Nephron (organoid): ENCODE measurements around the gene NEGR1.

ENCODE experiments used
- H3K27ac Mint-ChIP-seq, 3 experiments: 2 replicates each; pipeline ENCODE4 v1.8.0; 2020; ENCODE audit warnings: mixed read lengths in 3 of 3, mild to moderate bottlenecking in 2 of 3, moderate library complexity in 1 of 3
- H3K27me3 Mint-ChIP-seq: 2 replicates; pipeline ENCODE4 v1.8.0; 2021; ENCODE audit warnings: low read depth, mild to moderate bottlenecking, moderate library complexity, mixed read lengths
- H3K36me3 Mint-ChIP-seq: 2 replicates; pipeline ENCODE4 v1.8.0; 2020; ENCODE audit warnings: low read depth, mixed read lengths
- H3K4me1 Mint-ChIP-seq: 2 replicates; pipeline ENCODE4 v1.8.0; 2020; ENCODE audit warnings: mixed read lengths
- H3K4me3 Mint-ChIP-seq, 3 experiments: 2 replicates each; pipeline ENCODE4 v1.8.0; 2020; ENCODE audit warnings: mild to moderate bottlenecking in 3 of 3, mixed read lengths in 3 of 3, moderate library complexity in 2 of 3
- H3K9me3 Mint-ChIP-seq: 2 replicates; pipeline ENCODE4 v1.8.0; 2020; ENCODE audit warnings: mixed read lengths
- TF ChIP-seq, protein P1 (sequence below), 3 experiments: fragments of 200-600 bp; sonication (generic); IDR thresholded peaks; one replicate each; pipeline ENCODE4 v1.5.0; 2021; ENCODE audit warnings: antibody characterized with exemption in 3 of 3; ENCODE audit not compliant: unreplicated experiment in 3 of 3

NEGR1 gene

DNA sequence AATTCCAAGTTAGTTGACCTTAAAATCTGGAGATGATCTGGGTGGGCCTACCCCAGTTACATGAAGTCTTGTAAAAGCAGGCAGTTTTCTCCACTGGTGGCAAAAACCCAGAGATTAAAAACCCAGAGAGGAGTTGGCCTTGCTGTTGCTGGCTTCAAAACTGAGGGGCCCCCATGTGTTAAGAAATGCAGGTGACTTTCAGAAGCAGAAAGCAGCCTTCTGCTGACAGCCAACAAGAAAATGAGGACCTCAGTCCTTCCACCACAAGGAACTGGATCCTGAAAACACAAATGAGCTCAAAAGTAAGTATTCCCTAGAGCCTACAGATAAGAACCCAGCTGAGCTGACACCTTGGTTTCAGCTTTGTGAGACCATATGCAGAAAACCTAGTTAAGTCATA, 857.8 kb downstream of the NEGR1 start:
- H3K36me3 Mint-ChIP-seq = no peaks in the 10 kb centered on the region
- no peaks in the 10 kb centered on the region for H3K9me3 Mint-ChIP-seq
- H3K4me3 Mint-ChIP-seq = no peak overlapping the region
- no peaks in the 10 kb centered on the region for H3K27me3 Mint-ChIP-seq
- no peaks in the 10 kb centered on the region for H3K4me1 Mint-ChIP-seq
- no peak overlapping the region for H3K27ac Mint-ChIP-seq
- TF ChIP-seq, protein P1, sequence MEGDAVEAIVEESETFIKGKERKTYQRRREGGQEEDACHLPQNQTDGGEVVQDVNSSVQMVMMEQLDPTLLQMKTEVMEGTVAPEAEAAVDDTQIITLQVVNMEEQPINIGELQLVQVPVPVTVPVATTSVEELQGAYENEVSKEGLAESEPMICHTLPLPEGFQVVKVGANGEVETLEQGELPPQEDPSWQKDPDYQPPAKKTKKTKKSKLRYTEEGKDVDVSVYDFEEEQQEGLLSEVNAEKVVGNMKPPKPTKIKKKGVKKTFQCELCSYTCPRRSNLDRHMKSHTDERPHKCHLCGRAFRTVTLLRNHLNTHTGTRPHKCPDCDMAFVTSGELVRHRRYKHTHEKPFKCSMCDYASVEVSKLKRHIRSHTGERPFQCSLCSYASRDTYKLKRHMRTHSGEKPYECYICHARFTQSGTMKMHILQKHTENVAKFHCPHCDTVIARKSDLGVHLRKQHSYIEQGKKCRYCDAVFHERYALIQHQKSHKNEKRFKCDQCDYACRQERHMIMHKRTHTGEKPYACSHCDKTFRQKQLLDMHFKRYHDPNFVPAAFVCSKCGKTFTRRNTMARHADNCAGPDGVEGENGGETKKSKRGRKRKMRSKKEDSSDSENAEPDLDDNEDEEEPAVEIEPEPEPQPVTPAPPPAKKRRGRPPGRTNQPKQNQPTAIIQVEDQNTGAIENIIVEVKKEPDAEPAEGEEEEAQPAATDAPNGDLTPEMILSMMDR (IDR thresholded peaks at IDR 0.05; ENCODE audit: unreplicated experiment in 3 of 3) = no peak

DNA sequence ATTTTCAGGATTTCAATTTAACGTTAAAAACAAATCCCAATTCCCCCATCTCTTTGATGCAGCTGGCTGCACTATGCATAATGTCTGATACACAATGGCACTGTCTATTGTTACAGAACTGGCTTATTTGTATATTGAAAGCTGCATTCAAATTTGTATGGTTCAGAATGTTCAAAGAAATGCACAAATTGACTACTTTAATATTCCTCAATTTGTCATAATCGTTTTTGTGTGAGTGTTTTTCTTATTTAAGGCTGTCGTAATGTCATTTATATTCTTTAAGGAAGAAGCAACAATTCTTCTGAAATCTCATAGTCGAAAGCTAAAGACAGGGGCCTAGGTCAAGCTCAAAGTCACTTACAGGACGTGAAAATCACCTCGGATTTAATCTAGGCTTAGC, 860.1 kb downstream of the NEGR1 start:
- no peak overlapping the region for H3K27ac Mint-ChIP-seq
- H3K9me3 Mint-ChIP-seq = no peaks in the 10 kb centered on the region

GRCh38 chr1:71417421-71417820, 864.9 kb downstream of the NEGR1 start:
- H3K9me3 Mint-ChIP-seq = no peaks in the 10 kb centered on the region
- H3K27me3 Mint-ChIP-seq = no peaks in the 10 kb centered on the region
- no peak overlapping the region for H3K27ac Mint-ChIP-seq
- TF ChIP-seq, protein P1 (IDR thresholded peaks at IDR 0.05; ENCODE audit: unreplicated experiment in 3 of 3) = no peak
- no peaks in the 10 kb centered on the region for H3K36me3 Mint-ChIP-seq
- H3K4me1 Mint-ChIP-seq = peaks cover 13% of the 10 kb centered on the region
- H3K4me3 Mint-ChIP-seq = no peak overlapping the region

More for the DNA sequence above, 860.1 kb downstream of the NEGR1 start:
- H3K4me1 Mint-ChIP-seq = no peaks in the 10 kb centered on the region
- no peaks in the 10 kb centered on the region for H3K36me3 Mint-ChIP-seq
- H3K27me3 Mint-ChIP-seq = no peaks in the 10 kb centered on the region
- TF ChIP-seq, protein P1 (IDR thresholded peaks at IDR 0.05; ENCODE audit: unreplicated experiment in 3 of 3) = no peak
- no peak overlapping the region for H3K4me3 Mint-ChIP-seq

- TF ChIP-seq, protein P1 (IDR thresholded peaks at IDR 0.05; ENCODE audit: unreplicated experiment in 3 of 3) = no peak
- Mint-ChIP-seq H3K4me1 (peaks cover 13% of the 10 kb centered on the region), H3K27me3 (no peaks in the 10 kb centered on the region), H3K36me3 (no peaks in the 10 kb centered on the region), H3K27ac (no peak overlapping the region), H3K4me3 (no peak overlapping the region), H3K9me3 (no peaks in the 10 kb centered on the region)
These were observed 868.2 kb downstream of the NEGR1 start for GRCh38 chr1:71414179-71414578.

GRCh38 chr1:71413441-71414175, 868.7 kb downstream of the NEGR1 start:
- Mint-ChIP-seq H3K4me3 (no peak overlapping the region), H3K4me1 (peaks cover 13% of the 10 kb centered on the region), H3K36me3 (no peaks in the 10 kb centered on the region), H3K27ac (no peak overlapping the region), H3K9me3 (no peaks in the 10 kb centered on the region), H3K27me3 (no peaks in the 10 kb centered on the region)
- TF ChIP-seq, protein P1 (IDR thresholded peaks at IDR 0.05; ENCODE audit: unreplicated experiment in 3 of 3) = no peak

- Mint-ChIP-seq H3K9me3 (no peaks in the 10 kb centered on the region), H3K36me3 (no peaks in the 10 kb centered on the region)
- TF ChIP-seq, protein P1 (IDR thresholded peaks at IDR 0.05; ENCODE audit: unreplicated experiment in 3 of 3) = no peak
These were observed 882.3 kb downstream of the NEGR1 start for GRCh38 chr1:71400050-71400449.

More at GRCh38 chr1:71400050-71400449, 882.3 kb downstream of the NEGR1 start:
- no peak overlapping the region for H3K4me3 Mint-ChIP-seq
- no peaks in the 10 kb centered on the region for H3K27me3 Mint-ChIP-seq
- no peak overlapping the region for H3K27ac Mint-ChIP-seq
- H3K4me1 Mint-ChIP-seq = no peaks in the 10 kb centered on the region
